Measurements from ENCODE around the gene SUN2. TPM values are rescaled to one million over a fixed set of nuclear protein-coding genes. Genes with fewer than 3 reads are reported as not detected.

SUN2 gene
- total RNA-seq, 1 experiment from 2014 or later, result 45.1 TPM

DNA sequence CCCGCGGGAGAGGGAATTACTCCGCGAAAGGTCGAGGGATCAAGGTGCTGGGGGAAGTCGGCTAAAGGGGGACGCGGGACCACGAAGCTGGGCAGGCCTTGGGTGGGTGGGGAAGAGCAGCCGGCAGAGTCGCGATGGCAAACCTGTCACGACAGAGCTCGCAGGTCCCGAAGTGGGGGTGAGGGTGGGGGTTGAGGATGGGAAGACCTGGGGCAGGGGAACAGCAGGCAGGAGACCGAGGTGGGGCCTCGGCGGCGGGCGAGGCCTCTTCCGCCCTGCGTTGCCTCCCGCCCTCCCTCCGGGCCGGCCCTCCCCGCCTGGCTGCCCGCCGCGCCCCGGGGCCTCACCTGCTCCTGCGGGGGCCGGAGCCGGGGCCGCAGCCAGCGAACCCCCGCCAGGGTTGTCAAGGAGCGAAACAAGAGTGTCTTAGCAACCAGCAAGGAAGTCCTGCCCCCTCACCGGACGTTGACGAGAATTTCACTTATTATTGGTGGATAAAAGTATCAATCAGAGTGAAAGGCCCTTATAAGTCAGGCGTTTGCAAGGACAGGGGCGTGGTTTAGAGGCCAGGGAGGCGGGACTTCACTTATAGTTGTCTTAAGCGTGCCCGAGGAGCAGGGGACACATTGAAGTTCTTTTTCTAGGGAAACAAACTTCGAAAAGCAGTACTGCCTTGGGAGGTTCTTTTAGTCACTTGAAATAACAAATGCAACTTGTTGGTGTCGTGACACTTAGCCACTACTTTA is 38.1 kb upstream of the SUN2 start, which contains the start of gene DNAL4:
TSS of gene DNAL4 (minus strand) at position 423 of the 746 bp plus-strand sequence. CDS start 11,412 bp downstream, outside the sequence.
- in situ Hi-C loops (cut with HindIII; ENCODE audit: low pct_unique_long_range_greater_than_20kb, low sequenced_read_pairs), result no loop called here
- H3K4me3 ChIP-seq (ENCODE audit: low read depth in 2 of 2, low read length in 2 of 2), result peak within 1 kb of the TSS; percentile 70 to 87
- no peaks in the 10 kb centered on the region for H3K36me3 ChIP-seq (ENCODE audit: control insufficient read depth, insufficient read depth, low read length)
- H3K27ac ChIP-seq (ENCODE audit: low read length), result peak within 1 kb of the TSS; percentile 81
- BruUV-seq (replicated peaks), result no TSS peak
- ChIA-PET CTCF (no interaction called here), POLR2A (interaction anchor here (0.6 to 0.7 kb wide), 2 partner anchors 30 to 37 kb away, joined by 7 to 8 read pairs; no protein-coding TSS in a partner anchor)
- intact Hi-C loops (cut with micrococcal nuclease; ENCODE audit: unreplicated experiment), result no loop called here
- H3K9me3 ChIP-seq (ENCODE audit: control insufficient read depth, insufficient read depth, low read depth, low read length), result no peaks in the 10 kb centered on the region
- 0 out of 2 replicates have a peak, but pooled peaks have one; percentile 56 for TF ChIP-seq SIN3A (IDR thresholded peaks at IDR 0.05; ENCODE audit: borderline replicate concordance, insufficient read depth, low read depth, low read length)
- TF ChIP-seq, protein P1, sequence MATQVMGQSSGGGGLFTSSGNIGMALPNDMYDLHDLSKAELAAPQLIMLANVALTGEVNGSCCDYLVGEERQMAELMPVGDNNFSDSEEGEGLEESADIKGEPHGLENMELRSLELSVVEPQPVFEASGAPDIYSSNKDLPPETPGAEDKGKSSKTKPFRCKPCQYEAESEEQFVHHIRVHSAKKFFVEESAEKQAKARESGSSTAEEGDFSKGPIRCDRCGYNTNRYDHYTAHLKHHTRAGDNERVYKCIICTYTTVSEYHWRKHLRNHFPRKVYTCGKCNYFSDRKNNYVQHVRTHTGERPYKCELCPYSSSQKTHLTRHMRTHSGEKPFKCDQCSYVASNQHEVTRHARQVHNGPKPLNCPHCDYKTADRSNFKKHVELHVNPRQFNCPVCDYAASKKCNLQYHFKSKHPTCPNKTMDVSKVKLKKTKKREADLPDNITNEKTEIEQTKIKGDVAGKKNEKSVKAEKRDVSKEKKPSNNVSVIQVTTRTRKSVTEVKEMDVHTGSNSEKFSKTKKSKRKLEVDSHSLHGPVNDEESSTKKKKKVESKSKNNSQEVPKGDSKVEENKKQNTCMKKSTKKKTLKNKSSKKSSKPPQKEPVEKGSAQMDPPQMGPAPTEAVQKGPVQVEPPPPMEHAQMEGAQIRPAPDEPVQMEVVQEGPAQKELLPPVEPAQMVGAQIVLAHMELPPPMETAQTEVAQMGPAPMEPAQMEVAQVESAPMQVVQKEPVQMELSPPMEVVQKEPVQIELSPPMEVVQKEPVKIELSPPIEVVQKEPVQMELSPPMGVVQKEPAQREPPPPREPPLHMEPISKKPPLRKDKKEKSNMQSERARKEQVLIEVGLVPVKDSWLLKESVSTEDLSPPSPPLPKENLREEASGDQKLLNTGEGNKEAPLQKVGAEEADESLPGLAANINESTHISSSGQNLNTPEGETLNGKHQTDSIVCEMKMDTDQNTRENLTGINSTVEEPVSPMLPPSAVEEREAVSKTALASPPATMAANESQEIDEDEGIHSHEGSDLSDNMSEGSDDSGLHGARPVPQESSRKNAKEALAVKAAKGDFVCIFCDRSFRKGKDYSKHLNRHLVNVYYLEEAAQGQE (IDR thresholded peaks at IDR 0.05; ENCODE audit: insufficient read depth in 1 of 2, low read depth in 2 of 2, low read length in 1 of 2), result no peak
- H3K27me3 ChIP-seq (ENCODE audit: control insufficient read depth, insufficient read depth, low read length), result no peaks in the 10 kb centered on the region
- ATAC-seq, result peak; percentile 97
- DNase-seq (ENCODE audit: low read depth, low spot score), result peak; percentile 94
- no peaks in the 10 kb centered on the region; the same call in 1 of the 2 replicates for H3K4me1 ChIP-seq (ENCODE audit: control insufficient read depth, insufficient read depth, low read length)

DNA sequence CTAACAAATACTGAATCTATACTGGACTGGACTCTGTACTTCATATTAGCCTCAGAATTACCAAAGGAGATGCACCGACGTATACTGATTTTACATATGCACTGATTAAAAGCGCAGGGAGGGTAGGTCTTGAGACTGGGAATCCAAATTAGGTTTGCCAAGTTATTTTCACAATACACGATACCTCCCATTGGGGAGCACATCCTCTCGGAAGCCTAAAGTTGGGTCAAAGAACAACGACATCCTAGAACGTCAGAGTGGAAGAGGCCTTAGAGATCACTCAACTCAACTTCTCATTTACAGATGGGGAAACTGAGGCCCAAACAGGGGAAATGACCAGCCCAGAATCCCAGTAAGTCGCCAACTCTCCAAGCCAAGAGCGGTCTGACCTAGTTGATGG is 37.5 kb upstream of the SUN2 start:
- intact Hi-C loops (cut with micrococcal nuclease; ENCODE audit: unreplicated experiment) (no loop called here), in situ Hi-C loops (cut with HindIII; ENCODE audit: low pct_unique_long_range_greater_than_20kb, low sequenced_read_pairs) (no loop called here)
- ChIA-PET POLR2A (interaction anchor here (0.6 to 0.7 kb wide), 2 partner anchors 30 to 38 kb away, joined by 7 to 8 read pairs; no protein-coding TSS in a partner anchor), CTCF (no interaction called here)
- no peak for TF ChIP-seq POLR2AphosphoS5 (IDR thresholded peaks at IDR 0.05; ENCODE audit: low read depth, low read length)
- TF ChIP-seq, protein P1 (IDR thresholded peaks at IDR 0.05; ENCODE audit: insufficient read depth in 1 of 2, low read depth in 2 of 2, low read length in 1 of 2), result no peak
- no peak for TF ChIP-seq CTCF (IDR thresholded peaks at IDR 0.05)
- no peak for TF ChIP-seq SIN3A (IDR thresholded peaks at IDR 0.05; ENCODE audit: borderline replicate concordance, insufficient read depth, low read depth, low read length)
- no peak for TF ChIP-seq TCF7L2 (IDR thresholded peaks at IDR 0.05; ENCODE audit: low read depth, low read length)
- Histone ChIP-seq H3K4me3 (ENCODE audit: low read depth in 2 of 2, low read length in 2 of 2) (peak overlapping the region; percentile 70 to 87), H3K4me1 (ENCODE audit: control insufficient read depth, insufficient read depth, low read length) (peaks cover 4% of the 10 kb centered on the region; the same call in 1 of the 2 replicates), H3K9me3 (ENCODE audit: control insufficient read depth, insufficient read depth, low read depth, low read length) (no peaks in the 10 kb centered on the region), H3K27ac (ENCODE audit: low read length) (peak overlapping the region; percentile 81), H3K36me3 (ENCODE audit: control insufficient read depth, insufficient read depth, low read length) (no peaks in the 10 kb centered on the region), H3K27me3 (ENCODE audit: control insufficient read depth, insufficient read depth, low read length) (no peaks in the 10 kb centered on the region)
- no TSS peak for BruUV-seq (replicated peaks)
- DNase-seq (ENCODE audit: low read depth, low spot score) (no peak), ATAC-seq (no peak)
